ENCODE data around the gene IFI44.
A peak's percentile ranks its signal among the peaks of the same experiment; 100 is the strongest.

Gene IFI44

GRCh38 chr1:78617615-78618026 is 32.0 kb upstream of the IFI44 start:
- H3K27ac ChIP-seq: no peak overlapping the region; the same call in 1 of the 2 replicates
- TF ChIP-seq ZFX (IDR thresholded peaks at IDR 0.05) (no peak), CTCF (conservative IDR thresholded peaks at IDR 0.05) (peak; percentile 94)

GRCh38 chr1:78619032-78619431 is 30.6 kb upstream of the IFI44 start:
- H3K27ac ChIP-seq: no peak overlapping the region
- TF ChIP-seq ZFX (IDR thresholded peaks at IDR 0.05) (no peak), CTCF (conservative IDR thresholded peaks at IDR 0.05) (no peak)

GRCh38 chr1:78619446-78619802 is 30.2 kb upstream of the IFI44 start:
- TF ChIP-seq ZFX (IDR thresholded peaks at IDR 0.05) (no peak), CTCF (conservative IDR thresholded peaks at IDR 0.05) (no peak)
- H3K27ac ChIP-seq: no peak overlapping the region

GRCh38 chr1:78619803-78620579 is 29.6 kb upstream of the IFI44 start, which contains the start of gene IFI44L:
TSS of gene IFI44L (plus strand) at chr1:78620448. CDS start at chr1:78627916, 7,468 bp downstream.
- H3K27ac ChIP-seq: no peak within 1 kb of the TSS
- TF ChIP-seq ZFX (IDR thresholded peaks at IDR 0.05) (no peak), CTCF (conservative IDR thresholded peaks at IDR 0.05) (no peak)

- no peak overlapping the region for H3K27ac ChIP-seq
Observed at GRCh38 chr1:78620666-78621065, 29.0 kb upstream of the IFI44 start.

GRCh38 chr1:78622548-78622947 is 27.1 kb upstream of the IFI44 start:
- no peak overlapping the region for H3K27ac ChIP-seq
- no peak for TF ChIP-seq ZFX (IDR thresholded peaks at IDR 0.05)
- no peak for TF ChIP-seq CTCF (conservative IDR thresholded peaks at IDR 0.05)

More at GRCh38 chr1:78620666-78621065, 29.0 kb upstream of the IFI44 start:
- TF ChIP-seq CTCF (conservative IDR thresholded peaks at IDR 0.05): no peak
- no peak for TF ChIP-seq ZFX (IDR thresholded peaks at IDR 0.05)

- no peak for TF ChIP-seq ZFX (IDR thresholded peaks at IDR 0.05)
- no peak for TF ChIP-seq CTCF (conservative IDR thresholded peaks at IDR 0.05)
- no peak overlapping the region for H3K27ac ChIP-seq
Observed at GRCh38 chr1:78624035-78624434, 25.6 kb upstream of the IFI44 start.

All from C4-2B (cell line).